Activated CD4-positive, alpha-beta T cell treated with anti-CD3 and anti-CD28 coated beads for 36 hours (primary cell): ENCODE data around the gene MYO15B. TPM values are rescaled to one million over a fixed set of nuclear protein-coding genes. Genes with fewer than 3 reads are reported as not detected.

Source experiments
- ATAC-seq: fragments of 200-7000 bp; cut with Tn5 transposase; one replicate; pipeline ENCODE4 v1.10.0; 2021; ENCODE audit warnings: mild to moderate bottlenecking, moderate library complexity
- CTCF ChIA-PET: fragments of 350-600 bp; sonication (Branson Sonifier 250); formaldehyde crosslinking; loops from one replicate; lab custom pipeline; 2021; ENCODE audit warnings: antibody characterized with exemption; lab: Charles Lee
- POLR2A ChIA-PET: fragments of 350-600 bp; sonication (Branson Sonifier 250); formaldehyde crosslinking; loops from one replicate; lab custom pipeline; 2021; ENCODE audit warnings: antibody characterized with exemption, inconsistent platforms; lab: Charles Lee
- DNase-seq: peaks from one replicate; pipeline ENCODE4 v3.0.0-alpha.2; 2020
- H3K27ac Mint-ChIP-seq: one replicate; pipeline ENCODE4 v1.8.0; 2021; ENCODE audit warnings: mixed read lengths
- H3K27me3 Mint-ChIP-seq: one replicate; pipeline ENCODE4 v1.8.0; 2021; ENCODE audit warnings: mixed read lengths
- H3K36me3 Mint-ChIP-seq: one replicate; pipeline ENCODE4 v1.8.0; 2021; ENCODE audit warnings: low read depth, mixed read lengths
- H3K4me1 Mint-ChIP-seq: one replicate; pipeline ENCODE4 v1.8.0; 2021; ENCODE audit warnings: mixed read lengths
- H3K4me3 Mint-ChIP-seq: one replicate; pipeline ENCODE4 v1.8.0; 2021; ENCODE audit warnings: mild to moderate bottlenecking, moderate library complexity, mixed read lengths
- H3K9me3 Mint-ChIP-seq: one replicate; pipeline ENCODE4 v1.8.0; 2021; ENCODE audit warnings: low read depth, mixed read lengths
- intact Hi-C, 2 experiments: fragments of 100-400 bp; cut with DNase I in 1 of 2; cut with micrococcal nuclease in 1 of 2; formaldehyde crosslinking; loops; one replicate each; pipeline versions ENCODE4 v1.14.2 to v1.15.1; 2022 to 2024; cut with DNase I, micrococcal nuclease
- total RNA-seq, 2 experiments: library from RNA; stranded (reverse); gene quantifications; one replicate each; pipeline ENCODE4 v1.2.3, GENCODE V29; 2021

Gene MYO15B
- total RNA-seq, 2 experiments from 2014 or later, result 20.8 to 22.4 TPM

DNA sequence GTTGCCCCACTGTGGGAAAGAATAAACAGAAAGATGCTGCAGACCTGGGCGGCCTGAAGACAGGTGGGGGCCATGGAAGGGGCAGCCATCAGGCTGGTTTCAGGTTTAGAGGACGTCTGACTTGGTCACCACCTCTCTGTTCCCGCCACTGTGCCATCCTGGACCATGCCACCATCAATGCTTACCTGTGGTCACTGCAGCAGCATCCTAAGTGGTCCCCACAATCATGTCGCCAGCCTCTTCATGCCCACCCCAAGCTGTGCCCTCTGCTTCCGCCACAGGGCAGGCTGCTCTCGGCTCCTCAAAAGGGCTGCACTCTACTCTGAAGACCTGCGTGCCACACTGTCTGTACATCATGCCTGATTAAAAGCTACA is 56.0 kb downstream of the MYO15B start:
- H3K9me3 Mint-ChIP-seq, result no peaks in the 10 kb centered on the region
- no peaks in the 10 kb centered on the region for H3K4me1 Mint-ChIP-seq
- H3K4me3 Mint-ChIP-seq, result no peak overlapping the region
- no peak overlapping the region for H3K27ac Mint-ChIP-seq
- POLR2A ChIA-PET, result no interaction called here
- intact Hi-C loops, result no loop called here
- ATAC-seq (no peak), DNase-seq (no peak)
- CTCF ChIA-PET, result interaction anchor here (1.2 to 6.6 kb wide), 2 partner anchors 31 to 105 kb away, joined by 3 to 38 read pairs; no protein-coding TSS in a partner anchor
- H3K27me3 Mint-ChIP-seq, result no peaks in the 10 kb centered on the region
- H3K36me3 Mint-ChIP-seq, result peaks cover 2% of the 10 kb centered on the region

DNA sequence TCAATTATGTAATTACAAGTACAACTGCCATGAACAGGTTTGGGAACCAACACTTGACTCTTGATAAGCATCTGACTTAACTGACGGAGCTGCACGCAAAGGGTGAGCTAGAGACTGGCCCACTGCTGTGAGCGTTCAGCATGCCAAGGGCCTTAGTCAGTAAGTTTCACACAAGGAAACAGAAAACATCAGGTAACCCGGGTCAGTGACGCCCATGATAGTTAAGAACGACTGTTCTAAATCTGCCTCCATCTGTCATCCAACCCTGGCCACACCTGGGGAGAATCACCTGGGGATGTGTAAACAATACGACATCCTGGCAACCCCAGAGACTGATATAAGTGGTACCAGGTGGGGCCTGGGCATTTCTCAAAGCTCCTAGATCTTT is 57.9 kb downstream of the MYO15B start:
- H3K36me3 Mint-ChIP-seq, result peaks cover 4% of the 10 kb centered on the region
- no peak for ATAC-seq
- no peak for DNase-seq
- ChIA-PET POLR2A (no interaction called here), CTCF (interaction anchor here (0.7 to 6.6 kb wide), 6 partner anchors 8 to 375 kb away, joined by 4 to 45 read pairs (median 4); partner anchors contain the start of genes MIF4GD and SMIM5)
- intact Hi-C loops, result no loop called here
- H3K27ac Mint-ChIP-seq, result no peak overlapping the region
- no peaks in the 10 kb centered on the region for H3K4me1 Mint-ChIP-seq
- H3K4me3 Mint-ChIP-seq, result no peak overlapping the region
- H3K9me3 Mint-ChIP-seq, result no peaks in the 10 kb centered on the region
- no peaks in the 10 kb centered on the region for H3K27me3 Mint-ChIP-seq

DNA sequence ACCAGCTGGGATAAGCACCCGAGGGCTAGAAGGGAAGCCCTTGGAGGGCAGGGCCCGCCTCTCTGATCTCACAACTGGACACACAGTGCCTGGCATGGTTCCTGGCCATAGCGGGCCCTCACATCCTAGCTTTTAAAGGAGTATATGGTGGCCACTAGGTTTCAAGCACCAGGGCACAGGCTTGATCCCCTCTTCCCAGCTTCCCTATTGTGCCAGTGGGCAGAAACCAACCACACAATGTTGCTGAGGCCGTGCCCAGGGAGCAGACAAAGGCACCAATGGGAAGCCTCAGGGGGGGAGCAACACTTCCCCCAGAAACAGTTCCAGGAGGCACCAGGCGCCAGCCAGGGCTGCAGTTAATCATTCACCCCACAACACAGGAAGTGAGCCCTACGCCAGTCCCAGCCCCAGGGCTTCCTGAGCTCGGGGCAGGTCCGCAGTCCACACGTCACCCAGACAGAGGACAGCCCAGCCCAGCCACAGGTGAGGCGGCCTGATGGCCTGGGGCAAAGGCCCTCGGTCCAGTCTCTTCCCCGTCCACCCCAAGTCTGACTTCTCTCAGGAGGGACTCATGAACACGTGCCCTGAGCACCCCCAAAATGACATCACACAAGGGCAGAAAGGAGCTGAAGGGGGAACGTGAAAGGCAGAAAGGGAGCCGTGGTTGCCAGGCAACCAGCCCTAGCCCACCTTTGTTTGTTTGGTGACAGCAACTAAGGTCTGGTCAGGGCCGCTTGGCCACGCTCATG is 58.5 kb downstream of the MYO15B start:
- no peak overlapping the region for H3K4me3 Mint-ChIP-seq
- H3K9me3 Mint-ChIP-seq, result no peaks in the 10 kb centered on the region
- no peaks in the 10 kb centered on the region for H3K4me1 Mint-ChIP-seq

DNA sequence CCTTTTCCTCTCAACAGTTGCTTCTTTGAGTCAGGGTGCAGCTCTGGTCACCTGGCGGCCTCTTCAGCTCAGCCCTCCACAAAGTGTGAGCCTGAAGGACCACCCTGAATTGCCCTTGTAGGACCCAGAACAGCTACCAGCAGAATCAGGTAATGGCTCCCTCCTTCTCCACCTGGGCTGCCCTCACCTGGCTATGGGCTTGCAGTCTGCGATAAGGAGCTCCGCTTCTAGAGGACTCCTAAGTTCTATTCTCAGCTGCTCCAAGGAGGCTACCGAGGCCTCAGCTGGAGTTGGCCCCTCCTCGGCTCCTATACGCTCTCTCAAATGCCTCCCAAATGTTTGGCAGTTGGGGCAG is 59.0 kb downstream of the MYO15B start:
- H3K36me3 Mint-ChIP-seq, result peaks cover 11% of the 10 kb centered on the region
- ATAC-seq (no peak), DNase-seq (no peak)
- H3K9me3 Mint-ChIP-seq, result no peaks in the 10 kb centered on the region
- ChIA-PET POLR2A (no interaction called here), CTCF (interaction anchor here (0.5 to 6.6 kb wide), 5 partner anchors 11 to 309 kb away, joined by 3 to 45 read pairs (median 3); partner anchors contain the start of gene SMIM5)
- H3K27me3 Mint-ChIP-seq, result no peaks in the 10 kb centered on the region
- intact Hi-C loops, result no loop called here
- H3K4me1 Mint-ChIP-seq, result no peaks in the 10 kb centered on the region
- H3K27ac Mint-ChIP-seq, result no peak overlapping the region
- H3K4me3 Mint-ChIP-seq, result no peak overlapping the region

More for the DNA sequence above, 58.5 kb downstream of the MYO15B start:
- no peak for ATAC-seq
- ChIA-PET POLR2A (no interaction called here), CTCF (interaction anchor here (0.5 to 6.6 kb wide), 6 partner anchors 9 to 310 kb away, joined by 3 to 45 read pairs (median 4); partner anchors contain the start of gene SMIM5)
- no peaks in the 10 kb centered on the region for H3K27me3 Mint-ChIP-seq
- DNase-seq, result no peak
- H3K27ac Mint-ChIP-seq, result no peak overlapping the region
- intact Hi-C loops, result no loop called here
- H3K36me3 Mint-ChIP-seq, result peaks cover 10% of the 10 kb centered on the region

- no peak for DNase-seq
- H3K4me3 Mint-ChIP-seq, result no peak overlapping the region
- ChIA-PET CTCF (interaction anchor here (4.2 to 6.6 kb wide), 2 partner anchors 14 to 101 kb away, joined by 38 to 45 read pairs; partner anchors contain the start of gene SMIM5), POLR2A (no interaction called here)
- H3K9me3 Mint-ChIP-seq, result no peaks in the 10 kb centered on the region
- no peaks in the 10 kb centered on the region for H3K4me1 Mint-ChIP-seq
- peaks cover 11% of the 10 kb centered on the region for H3K36me3 Mint-ChIP-seq
- intact Hi-C loops, result no loop called here
- H3K27ac Mint-ChIP-seq, result no peak overlapping the region
- no peaks in the 10 kb centered on the region for H3K27me3 Mint-ChIP-seq
- ATAC-seq, result no peak
Measured at GRCh38 chr17:75647061-75647460, 59.5 kb downstream of the MYO15B start.

DNA sequence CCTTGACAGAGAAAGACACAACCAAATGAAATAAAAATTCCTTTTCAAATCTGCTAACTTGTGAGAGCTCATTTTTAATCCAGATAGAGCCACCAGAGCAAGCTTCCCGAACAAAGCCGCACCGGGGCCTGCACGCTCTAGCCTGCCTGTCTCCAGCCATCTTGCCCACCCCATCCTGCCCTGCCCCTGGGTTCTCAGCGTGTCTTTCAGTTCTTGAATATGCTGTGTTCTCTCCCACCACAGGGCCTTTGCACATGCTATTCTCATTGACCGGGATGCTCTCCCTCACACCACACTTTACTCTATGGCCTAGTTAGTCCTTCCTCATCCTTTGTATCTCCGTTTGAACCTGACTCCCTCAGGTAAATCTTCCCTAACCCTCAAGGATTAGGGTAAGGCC is 60.3 kb downstream of the MYO15B start:
- H3K27me3 Mint-ChIP-seq, result no peaks in the 10 kb centered on the region
- peaks cover 11% of the 10 kb centered on the region for H3K36me3 Mint-ChIP-seq
- ChIA-PET POLR2A (interaction anchor here (0.6 kb wide), 1 partner anchor 15 kb away, joined by 3 read pairs; no protein-coding TSS in a partner anchor), CTCF (interaction anchor here (0.6 to 4.2 kb wide), 3 partner anchors 15 to 1447 kb away, joined by 3 to 45 read pairs (median 3); partner anchors contain the start of gene SMIM5)
- DNase-seq, result no peak
- no peak for ATAC-seq
- no peaks in the 10 kb centered on the region for H3K4me1 Mint-ChIP-seq
- no peaks in the 10 kb centered on the region for H3K9me3 Mint-ChIP-seq
- intact Hi-C loops, result no loop called here
- H3K4me3 Mint-ChIP-seq, result no peak overlapping the region
- no peak overlapping the region for H3K27ac Mint-ChIP-seq

DNA sequence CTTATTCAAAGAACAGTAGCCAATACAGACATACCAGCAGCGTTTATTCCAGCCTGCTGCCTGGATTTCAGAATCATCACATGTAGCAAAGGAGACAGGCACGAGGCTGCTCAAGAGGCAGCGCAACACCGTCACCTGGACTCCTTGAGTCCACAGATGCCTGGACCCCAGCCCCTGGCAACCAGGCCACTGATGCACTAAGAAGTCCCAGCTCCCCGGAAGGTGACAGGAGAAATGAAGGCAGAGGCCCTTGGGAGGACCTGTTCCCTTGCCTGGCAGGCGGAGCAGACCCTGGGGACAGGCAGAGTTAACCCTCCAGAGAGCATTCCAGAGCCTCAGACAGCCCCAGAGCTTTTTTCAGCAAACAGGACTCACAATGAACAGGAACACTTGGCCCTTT is 62.1 kb downstream of the MYO15B start:
- ChIA-PET CTCF (interaction anchor here (0.6 to 3.3 kb wide), 6 partner anchors 8 to 351 kb away, joined by 3 to 20 read pairs (median 4); partner anchors contain the start of genes CDK3 and SMIM5), POLR2A (no interaction called here)
- H3K27me3 Mint-ChIP-seq, result no peaks in the 10 kb centered on the region
- DNase-seq, result no peak
- no peak overlapping the region for H3K4me3 Mint-ChIP-seq
- intact Hi-C loops, result no loop called here
- H3K27ac Mint-ChIP-seq, result no peak overlapping the region
- H3K4me1 Mint-ChIP-seq, result no peaks in the 10 kb centered on the region
- H3K9me3 Mint-ChIP-seq, result no peaks in the 10 kb centered on the region
- peaks cover 15% of the 10 kb centered on the region for H3K36me3 Mint-ChIP-seq
- no peak for ATAC-seq

DNA sequence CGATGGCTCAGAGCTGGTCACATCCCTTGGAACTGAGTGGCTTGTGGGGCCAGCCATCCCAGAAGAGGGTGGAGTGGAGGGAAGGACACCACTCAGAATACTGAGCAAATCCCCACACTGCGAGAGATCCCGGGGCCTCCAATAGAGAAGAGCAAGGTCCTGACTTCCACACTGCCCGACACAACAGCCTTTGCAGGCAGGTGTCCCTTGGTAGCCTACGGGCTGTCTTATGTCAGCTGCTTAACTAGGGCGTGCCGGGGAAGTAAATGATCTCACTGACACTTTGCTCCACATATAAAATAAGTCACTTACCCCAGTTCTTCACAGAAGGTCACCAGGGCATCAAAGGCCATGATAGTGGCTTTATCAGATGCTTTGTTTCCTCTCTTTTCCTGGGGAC is 63.3 kb downstream of the MYO15B start:
- POLR2A ChIA-PET, result no interaction called here
- Mint-ChIP-seq H3K27me3 (no peaks in the 10 kb centered on the region), H3K36me3 (peaks cover 15% of the 10 kb centered on the region)

GRCh38 chr17:75652341-75652740 is 64.7 kb downstream of the MYO15B start:
- H3K9me3 Mint-ChIP-seq, result no peaks in the 10 kb centered on the region
- CTCF ChIA-PET, result interaction anchor here (1.0 to 2.2 kb wide), 4 partner anchors 19 to 95 kb away, joined by 3 to 13 read pairs (median 6); partner anchors contain the start of gene SMIM5
- POLR2A ChIA-PET, result no interaction called here
- no peak overlapping the region for H3K4me3 Mint-ChIP-seq
- H3K27ac Mint-ChIP-seq, result no peak overlapping the region
- H3K36me3 Mint-ChIP-seq, result peaks cover 17% of the 10 kb centered on the region
- intact Hi-C loops, result no loop called here
- H3K4me1 Mint-ChIP-seq, result no peaks in the 10 kb centered on the region
- no peak for ATAC-seq
- DNase-seq, result no peak
- H3K27me3 Mint-ChIP-seq, result no peaks in the 10 kb centered on the region

More for the DNA sequence above, 63.3 kb downstream of the MYO15B start:
- intact Hi-C loops, result no loop called here
- H3K9me3 Mint-ChIP-seq, result no peaks in the 10 kb centered on the region
- CTCF ChIA-PET, result interaction anchor here (0.6 to 3.3 kb wide), 6 partner anchors 10 to 709 kb away, joined by 3 to 20 read pairs (median 4); partner anchors contain the start of genes ITGB4 and SMIM5
- ATAC-seq (no peak), DNase-seq (no peak)
- H3K4me1 Mint-ChIP-seq, result no peaks in the 10 kb centered on the region
- H3K27ac Mint-ChIP-seq, result no peak overlapping the region
- H3K4me3 Mint-ChIP-seq, result no peak overlapping the region

DNA sequence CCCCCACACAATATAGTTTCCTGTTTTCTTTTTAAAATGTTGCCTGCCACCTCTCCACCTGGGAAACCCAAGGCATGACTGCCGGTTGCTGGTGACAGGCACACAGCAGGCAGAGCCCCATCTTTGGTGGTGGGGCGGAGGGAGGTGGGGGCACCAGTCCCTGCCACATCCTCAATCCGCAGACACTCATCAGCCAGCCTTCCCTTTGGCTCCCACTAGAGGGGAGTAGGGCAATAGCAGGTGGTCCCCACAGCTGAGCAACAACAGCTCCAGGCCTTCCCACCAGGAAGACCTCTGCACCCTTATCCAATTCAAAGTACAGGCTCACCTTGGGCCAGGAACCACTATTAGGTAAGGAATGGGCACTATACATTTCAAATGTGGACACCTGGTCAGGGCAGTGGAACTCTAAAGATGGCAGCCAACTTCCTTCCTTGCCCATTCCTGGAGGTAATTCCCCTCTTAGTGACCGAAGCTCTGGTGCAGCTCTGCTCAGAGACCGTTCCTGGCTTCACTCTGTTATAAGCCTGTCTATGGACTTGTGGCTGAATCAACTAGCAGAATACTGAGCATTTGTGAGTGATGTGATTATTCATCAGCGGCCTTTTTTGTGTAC is 65.4 kb downstream of the MYO15B start:
- Mint-ChIP-seq H3K36me3 (peaks cover 19% of the 10 kb centered on the region), H3K9me3 (no peaks in the 10 kb centered on the region), H3K4me3 (no peak overlapping the region), H3K27me3 (no peaks in the 10 kb centered on the region), H3K27ac (no peak overlapping the region), H3K4me1 (no peaks in the 10 kb centered on the region)
- intact Hi-C loops, result no loop called here
- POLR2A ChIA-PET, result interaction anchor here (0.7 kb wide), 1 partner anchor 85 kb away, joined by 7 read pairs; no protein-coding TSS in a partner anchor
- CTCF ChIA-PET, result interaction anchor here (0.6 to 2.2 kb wide), 9 partner anchors 8 to 177 kb away, joined by 3 to 13 read pairs (median 4); partner anchors contain the start of gene SMIM5
- DNase-seq (peak; percentile 42), ATAC-seq (peak; percentile 75)

DNA sequence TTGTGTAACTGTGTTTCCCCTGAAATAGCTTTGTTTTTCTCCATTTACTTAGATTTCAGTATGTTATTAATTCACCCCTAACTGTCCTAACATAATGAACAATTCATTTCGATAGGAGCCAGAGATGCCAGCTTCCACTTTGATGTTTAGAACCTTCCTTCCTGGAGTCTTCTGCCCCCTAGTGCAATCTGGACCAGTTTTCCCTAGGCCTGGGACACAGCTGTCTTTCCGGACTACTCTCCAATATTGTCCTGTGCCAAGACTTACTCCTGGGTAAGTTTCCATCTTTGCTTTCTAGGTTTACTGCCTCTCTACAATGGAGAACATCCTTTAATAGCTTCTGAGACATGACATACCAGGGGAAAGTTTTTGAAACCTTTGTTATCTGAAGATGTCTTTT is 66.6 kb downstream of the MYO15B start:
- CTCF ChIA-PET, result interaction anchor here (0.5 to 2.2 kb wide), 11 partner anchors 13 to 107 kb away, joined by 3 to 13 read pairs (median 4); partner anchors contain the start of genes RECQL5, SAP30BP and SMIM5
- POLR2A ChIA-PET, result no interaction called here
- no peak for ATAC-seq

More for the DNA sequence above, 66.6 kb downstream of the MYO15B start:
- H3K9me3 Mint-ChIP-seq, result no peaks in the 10 kb centered on the region
- H3K4me1 Mint-ChIP-seq, result no peaks in the 10 kb centered on the region
- no peak for DNase-seq
- peaks cover 19% of the 10 kb centered on the region for H3K36me3 Mint-ChIP-seq
- H3K4me3 Mint-ChIP-seq, result no peak overlapping the region
- H3K27ac Mint-ChIP-seq, result no peak overlapping the region
- intact Hi-C loops, result no loop called here
- no peaks in the 10 kb centered on the region for H3K27me3 Mint-ChIP-seq
